ENCODE measurements around the gene MYLK2. TPM values are rescaled to one million over a fixed set of nuclear protein-coding genes. Genes with fewer than 3 reads are reported as not detected.

Gene MYLK2
- polyA plus RNA-seq, 1 donor (not counting 4 experiments of a cell fraction or from before 2014, with no cell fraction given), result 0.05 TPM

GRCh38 chr20:31803552-31804291, 15.4 kb upstream of the MYLK2 start:
- H3K4me1 ChIP-seq (ENCODE audit: control insufficient read depth, extremely low read depth, insufficient read depth, low read length), result no peaks in the 10 kb centered on the region
- no peaks in the 10 kb centered on the region for H3K9me1 ChIP-seq (ENCODE audit: control insufficient read depth, extremely low read depth, insufficient read depth, low read length)
- H2AFZ ChIP-seq (ENCODE audit: control insufficient read depth, low read length), result no peak overlapping the region
- H3K4me2 ChIP-seq (ENCODE audit: control insufficient read depth, extremely low read depth, insufficient read depth, low read depth, low read length), result no peak overlapping the region
- H3K79me2 ChIP-seq (ENCODE audit: control insufficient read depth, insufficient read depth, low read length), result no peaks in the 10 kb centered on the region
- no peak for FAIRE-seq
- H3K9me3 ChIP-seq (ENCODE audit: control insufficient read depth, low read depth, low read length), result no peaks in the 10 kb centered on the region
- no peak overlapping the region for H3K4me3 ChIP-seq (ENCODE audit: control insufficient read depth in 2 of 3, extremely low read depth in 1 of 3, insufficient read depth in 2 of 3, low read depth in 1 of 3, low read length in 3 of 3)
- H3K27ac ChIP-seq (ENCODE audit: control insufficient read depth, insufficient read depth, low read length), result no peak overlapping the region
- TF ChIP-seq, protein P1, sequence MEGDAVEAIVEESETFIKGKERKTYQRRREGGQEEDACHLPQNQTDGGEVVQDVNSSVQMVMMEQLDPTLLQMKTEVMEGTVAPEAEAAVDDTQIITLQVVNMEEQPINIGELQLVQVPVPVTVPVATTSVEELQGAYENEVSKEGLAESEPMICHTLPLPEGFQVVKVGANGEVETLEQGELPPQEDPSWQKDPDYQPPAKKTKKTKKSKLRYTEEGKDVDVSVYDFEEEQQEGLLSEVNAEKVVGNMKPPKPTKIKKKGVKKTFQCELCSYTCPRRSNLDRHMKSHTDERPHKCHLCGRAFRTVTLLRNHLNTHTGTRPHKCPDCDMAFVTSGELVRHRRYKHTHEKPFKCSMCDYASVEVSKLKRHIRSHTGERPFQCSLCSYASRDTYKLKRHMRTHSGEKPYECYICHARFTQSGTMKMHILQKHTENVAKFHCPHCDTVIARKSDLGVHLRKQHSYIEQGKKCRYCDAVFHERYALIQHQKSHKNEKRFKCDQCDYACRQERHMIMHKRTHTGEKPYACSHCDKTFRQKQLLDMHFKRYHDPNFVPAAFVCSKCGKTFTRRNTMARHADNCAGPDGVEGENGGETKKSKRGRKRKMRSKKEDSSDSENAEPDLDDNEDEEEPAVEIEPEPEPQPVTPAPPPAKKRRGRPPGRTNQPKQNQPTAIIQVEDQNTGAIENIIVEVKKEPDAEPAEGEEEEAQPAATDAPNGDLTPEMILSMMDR (optimal IDR thresholded peaks at IDR 0.05 in 1 of 3, IDR thresholded peaks at IDR 0.05 in 1 of 3, conservative IDR thresholded peaks at IDR 0.05 in 1 of 3; ENCODE audit: extremely low read depth in 1 of 3, insufficient read depth in 2 of 3, low read length in 3 of 3), result no peak
- TF ChIP-seq EZH2 (IDR thresholded peaks at IDR 0.05; ENCODE audit: low read length), result no peak
- DNase-seq (ENCODE audit: low read depth, low spot score), result no peak
- H3K27me3 ChIP-seq (ENCODE audit: control insufficient read depth, extremely low read depth, insufficient read depth, low read length), result no peaks in the 10 kb centered on the region
- no peak overlapping the region for H3K9ac ChIP-seq (ENCODE audit: control insufficient read depth, extremely low read depth, insufficient read depth, low read length)
- dilution Hi-C loops (cut with MboI; ENCODE audit: extremely low pct_ligation_motif_present, low sequenced_read_pairs), result no loop called here
- peaks cover 2% of the 10 kb centered on the region for H4K20me1 ChIP-seq (ENCODE audit: control insufficient read depth, extremely low read depth, insufficient read depth, low read length)
- peaks cover 8 to 30% of the 10 kb centered on the region in 2 experiments for H3K36me3 ChIP-seq (ENCODE audit: control insufficient read depth in 2 of 2, extremely low read depth in 1 of 2, insufficient read depth in 2 of 2, low read length in 2 of 2)

DNA sequence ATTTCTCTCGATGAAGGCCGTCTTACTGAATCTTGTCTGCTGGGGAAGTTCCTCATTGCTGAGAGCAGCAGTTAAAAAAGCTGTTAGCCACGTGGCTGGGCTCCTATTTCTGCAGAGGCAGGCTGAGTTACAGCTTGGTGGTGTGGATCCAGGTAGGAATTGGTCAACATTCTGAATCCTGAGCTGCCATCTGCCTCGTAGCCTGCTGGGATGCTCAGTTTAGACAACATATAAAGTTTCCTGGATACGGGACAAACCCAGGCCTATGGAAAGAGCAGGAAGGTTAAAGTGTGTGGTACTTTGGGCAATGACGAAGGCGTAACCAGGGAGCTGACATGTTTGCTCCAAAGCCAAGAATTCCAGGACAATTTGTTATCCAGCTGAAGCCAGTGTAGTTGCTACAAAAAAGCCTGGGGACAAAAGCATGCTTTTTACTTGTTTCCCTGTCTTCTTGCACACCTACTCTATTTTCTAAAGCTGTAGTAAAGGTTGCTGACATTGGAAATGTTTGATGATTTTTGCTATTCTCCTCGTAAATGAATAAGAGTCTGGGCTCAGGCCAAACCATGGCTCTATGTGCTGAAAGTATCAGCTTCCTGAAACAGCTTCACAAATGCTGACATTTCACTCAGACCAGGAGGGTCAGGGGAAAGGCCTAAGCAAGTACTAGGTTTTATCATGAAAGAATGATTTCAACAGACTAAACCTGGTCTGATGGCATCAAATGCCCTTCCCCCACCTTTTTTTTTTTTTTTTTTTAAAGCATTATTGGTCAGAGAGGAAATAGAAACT, 12.4 kb upstream of the MYLK2 start:
- TF ChIP-seq, protein P1 (optimal IDR thresholded peaks at IDR 0.05 in 1 of 3, IDR thresholded peaks at IDR 0.05 in 1 of 3, conservative IDR thresholded peaks at IDR 0.05 in 1 of 3; ENCODE audit: extremely low read depth in 1 of 3, insufficient read depth in 2 of 3, low read length in 3 of 3), result no peak
- DNase-seq (ENCODE audit: low read depth, low spot score) (no peak), FAIRE-seq (no peak)
- dilution Hi-C loops (cut with MboI; ENCODE audit: extremely low pct_ligation_motif_present, low sequenced_read_pairs), result no loop called here
- Histone ChIP-seq H3K27me3 (ENCODE audit: control insufficient read depth, extremely low read depth, insufficient read depth, low read length) (no peaks in the 10 kb centered on the region), H3K36me3 (ENCODE audit: control insufficient read depth in 2 of 2, extremely low read depth in 1 of 2, insufficient read depth in 2 of 2, low read length in 2 of 2) (peaks cover 2 to 15% of the 10 kb centered on the region in 2 experiments), H2AFZ (ENCODE audit: control insufficient read depth, low read length) (no peak overlapping the region), H3K27ac (ENCODE audit: control insufficient read depth, insufficient read depth, low read length) (no peak overlapping the region), H3K4me3 (ENCODE audit: control insufficient read depth in 2 of 3, extremely low read depth in 1 of 3, insufficient read depth in 2 of 3, low read depth in 1 of 3, low read length in 3 of 3) (no peak overlapping the region), H4K20me1 (ENCODE audit: control insufficient read depth, extremely low read depth, insufficient read depth, low read length) (peaks cover 2% of the 10 kb centered on the region), H3K9ac (ENCODE audit: control insufficient read depth, extremely low read depth, insufficient read depth, low read length) (no peak overlapping the region), H3K4me2 (ENCODE audit: control insufficient read depth, extremely low read depth, insufficient read depth, low read depth, low read length) (no peak overlapping the region), H3K9me1 (ENCODE audit: control insufficient read depth, extremely low read depth, insufficient read depth, low read length) (peaks cover 2% of the 10 kb centered on the region), H3K79me2 (ENCODE audit: control insufficient read depth, insufficient read depth, low read length) (no peaks in the 10 kb centered on the region), H3K9me3 (ENCODE audit: control insufficient read depth, low read depth, low read length) (no peaks in the 10 kb centered on the region), H3K4me1 (ENCODE audit: control insufficient read depth, extremely low read depth, insufficient read depth, low read length) (peaks cover 5% of the 10 kb centered on the region)

Data from keratinocyte (primary cell).